Measurements from ENCODE around the gene UQCRHL.

- TF ChIP-seq POLR2A (IDR thresholded peaks at IDR 0.05; ENCODE audit: low read length) (no peak), GATA1 (IDR thresholded peaks at IDR 0.05; ENCODE audit: low read depth, low read length) (no peak)
These were observed 42.6 kb downstream of the UQCRHL start for GRCh38 chr1:15764890-15765289.
